ENCODE measurements around the gene ADARB1.

ADARB1 gene

DNA sequence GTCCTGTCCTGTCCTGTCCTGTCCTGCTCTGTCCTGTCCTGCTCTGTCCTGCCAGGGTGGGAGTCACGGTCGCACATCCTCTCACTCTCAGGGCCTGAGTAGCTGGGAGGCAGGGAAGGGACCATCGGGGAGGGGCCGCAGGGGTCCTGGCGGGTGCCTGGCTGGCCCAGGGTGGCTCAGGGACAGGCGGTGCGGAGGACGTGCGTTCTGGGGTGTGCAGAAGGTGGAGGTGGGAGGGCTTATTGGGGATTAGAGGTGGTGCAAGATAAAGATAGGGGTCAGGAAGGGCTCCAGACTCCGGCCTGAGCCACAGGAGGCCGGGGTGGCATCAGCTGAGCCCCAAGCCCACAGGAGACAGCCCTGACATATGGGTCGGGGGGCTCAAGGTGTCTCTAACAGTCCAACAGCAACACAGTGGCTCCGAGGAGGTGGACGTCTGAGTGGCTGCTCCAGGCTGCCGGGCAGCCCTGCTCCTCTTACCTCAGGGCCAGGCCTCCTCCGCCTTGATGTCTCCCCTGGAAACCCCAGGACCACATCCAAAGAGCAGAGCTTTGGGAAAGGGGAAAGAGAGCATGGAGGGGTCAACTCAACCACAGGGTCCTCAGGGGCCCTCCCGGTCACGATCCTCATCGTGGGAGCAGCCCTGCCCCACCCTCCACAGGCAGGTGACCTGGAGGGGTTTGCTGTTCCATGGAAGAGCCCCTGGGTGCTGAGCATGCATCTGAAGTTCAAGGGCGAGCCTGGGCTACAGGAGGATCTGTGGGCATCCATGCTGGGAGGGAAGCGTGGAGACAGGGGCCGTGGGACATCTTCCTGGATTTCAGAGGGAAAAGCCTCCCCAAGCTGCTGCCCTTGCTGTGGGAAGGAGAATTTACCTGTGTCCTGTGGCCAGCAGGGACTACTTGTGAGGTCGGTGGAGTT is 39.6 kb upstream of the ADARB1 start:
- H2AFZ ChIP-seq (ENCODE audit: low read length): no peak overlapping the region
- no peaks in the 10 kb centered on the region for H4K20me1 ChIP-seq (ENCODE audit: insufficient read depth, low read length)
- no peaks in the 10 kb centered on the region for H3F3A ChIP-seq (ENCODE audit: insufficient read depth, low read length)
- no peaks in the 10 kb centered on the region for H3K9me2 ChIP-seq (ENCODE audit: low read depth, low read length)
- no peak overlapping the region for H3K4me3 ChIP-seq (ENCODE audit: low read depth, low read length, poor library complexity, severe bottlenecking)
- peaks cover 9% of the 10 kb centered on the region; the same call in 1 of the 2 replicates for H3K9me3 ChIP-seq (ENCODE audit: low read length)
- no peak overlapping the region for H3K27ac ChIP-seq (ENCODE audit: low read depth, low read length, poor library complexity, severe bottlenecking)
- H3K9ac ChIP-seq (ENCODE audit: low read length): no peak overlapping the region
- no peaks in the 10 kb centered on the region for H3K4me1 ChIP-seq (ENCODE audit: insufficient read depth, low read length, severe bottlenecking)
- no peaks in the 10 kb centered on the region for H3K79me2 ChIP-seq (ENCODE audit: insufficient read depth, low read length)
- no peak overlapping the region for H3K4me2 ChIP-seq (ENCODE audit: low read length)
- no peak for TF ChIP-seq EZH2 (IDR thresholded peaks at IDR 0.05; ENCODE audit: borderline replicate concordance, low read length)
- TF ChIP-seq, protein P1, sequence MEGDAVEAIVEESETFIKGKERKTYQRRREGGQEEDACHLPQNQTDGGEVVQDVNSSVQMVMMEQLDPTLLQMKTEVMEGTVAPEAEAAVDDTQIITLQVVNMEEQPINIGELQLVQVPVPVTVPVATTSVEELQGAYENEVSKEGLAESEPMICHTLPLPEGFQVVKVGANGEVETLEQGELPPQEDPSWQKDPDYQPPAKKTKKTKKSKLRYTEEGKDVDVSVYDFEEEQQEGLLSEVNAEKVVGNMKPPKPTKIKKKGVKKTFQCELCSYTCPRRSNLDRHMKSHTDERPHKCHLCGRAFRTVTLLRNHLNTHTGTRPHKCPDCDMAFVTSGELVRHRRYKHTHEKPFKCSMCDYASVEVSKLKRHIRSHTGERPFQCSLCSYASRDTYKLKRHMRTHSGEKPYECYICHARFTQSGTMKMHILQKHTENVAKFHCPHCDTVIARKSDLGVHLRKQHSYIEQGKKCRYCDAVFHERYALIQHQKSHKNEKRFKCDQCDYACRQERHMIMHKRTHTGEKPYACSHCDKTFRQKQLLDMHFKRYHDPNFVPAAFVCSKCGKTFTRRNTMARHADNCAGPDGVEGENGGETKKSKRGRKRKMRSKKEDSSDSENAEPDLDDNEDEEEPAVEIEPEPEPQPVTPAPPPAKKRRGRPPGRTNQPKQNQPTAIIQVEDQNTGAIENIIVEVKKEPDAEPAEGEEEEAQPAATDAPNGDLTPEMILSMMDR (IDR thresholded peaks at IDR 0.05; ENCODE audit: low read length): no peak
- H3K36me3 ChIP-seq (ENCODE audit: insufficient read depth, low read length): no peaks in the 10 kb centered on the region
- H3K27me3 ChIP-seq (ENCODE audit: insufficient read depth, low read length): no peaks in the 10 kb centered on the region; the same call in 1 of the 2 replicates

DNA sequence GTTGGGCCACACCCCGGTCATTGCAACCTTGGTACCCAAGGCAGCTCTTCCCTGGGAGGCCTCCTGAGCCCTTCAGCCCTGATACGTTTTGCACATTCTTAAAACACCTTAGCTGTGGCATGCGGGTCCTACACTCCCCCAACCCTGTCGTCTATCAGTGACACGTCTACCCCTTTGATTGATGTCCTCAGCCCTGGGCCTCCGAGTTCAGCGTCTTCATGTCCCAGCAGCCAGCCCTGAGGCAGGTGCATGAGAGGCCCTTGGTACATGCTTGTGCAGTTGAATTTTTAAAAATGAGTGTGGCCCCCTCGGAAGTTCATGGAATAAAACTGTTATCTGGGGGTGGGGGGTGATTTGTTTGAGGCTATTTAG is 38.9 kb upstream of the ADARB1 start:
- no peaks in the 10 kb centered on the region for H3K9me2 ChIP-seq (ENCODE audit: low read depth, low read length)
- no peak overlapping the region for H3K27ac ChIP-seq (ENCODE audit: low read depth, low read length, poor library complexity, severe bottlenecking)
- no peaks in the 10 kb centered on the region for H3F3A ChIP-seq (ENCODE audit: insufficient read depth, low read length)
- H3K4me3 ChIP-seq (ENCODE audit: low read depth, low read length, poor library complexity, severe bottlenecking): no peak overlapping the region
- H3K9me3 ChIP-seq (ENCODE audit: low read length): peaks cover 9% of the 10 kb centered on the region; the same call in 1 of the 2 replicates
- H3K4me1 ChIP-seq (ENCODE audit: insufficient read depth, low read length, severe bottlenecking): no peaks in the 10 kb centered on the region
- H4K20me1 ChIP-seq (ENCODE audit: insufficient read depth, low read length): no peaks in the 10 kb centered on the region
- no peak overlapping the region for H3K4me2 ChIP-seq (ENCODE audit: low read length)
- H2AFZ ChIP-seq (ENCODE audit: low read length): no peak overlapping the region
- H3K36me3 ChIP-seq (ENCODE audit: insufficient read depth, low read length): no peaks in the 10 kb centered on the region
- no peak overlapping the region for H3K9ac ChIP-seq (ENCODE audit: low read length)
- TF ChIP-seq, protein P1 (IDR thresholded peaks at IDR 0.05; ENCODE audit: low read length): no peak
- no peak for TF ChIP-seq EZH2 (IDR thresholded peaks at IDR 0.05; ENCODE audit: borderline replicate concordance, low read length)
- no peaks in the 10 kb centered on the region; the same call in 1 of the 2 replicates for H3K27me3 ChIP-seq (ENCODE audit: insufficient read depth, low read length)
- H3K79me2 ChIP-seq (ENCODE audit: insufficient read depth, low read length): no peaks in the 10 kb centered on the region

DNA sequence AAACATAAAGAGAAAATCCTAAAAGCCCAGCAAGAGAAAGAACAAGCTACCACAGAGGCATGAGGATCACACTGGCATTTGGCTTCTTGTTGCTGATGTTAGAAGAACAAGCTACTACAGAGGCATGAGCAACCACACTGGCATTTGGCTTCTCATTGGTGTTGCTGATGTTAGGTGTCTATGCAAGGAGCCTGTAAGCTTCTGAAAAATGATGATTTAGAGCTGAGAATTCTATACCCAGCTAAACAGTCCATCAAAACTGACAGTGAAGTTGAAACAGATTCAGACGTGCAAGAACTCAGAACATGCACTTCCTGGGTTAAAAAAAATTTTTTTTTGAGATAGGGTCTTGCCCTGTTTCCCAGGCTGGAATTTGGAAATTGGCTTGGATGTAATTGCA is 37.8 kb upstream of the ADARB1 start:
- no peaks in the 10 kb centered on the region for H3K4me1 ChIP-seq (ENCODE audit: insufficient read depth, low read length, severe bottlenecking)

More for the DNA sequence above, 37.8 kb upstream of the ADARB1 start:
- no peak overlapping the region for H3K4me2 ChIP-seq (ENCODE audit: low read length)
- H3F3A ChIP-seq (ENCODE audit: insufficient read depth, low read length): no peaks in the 10 kb centered on the region
- H3K9ac ChIP-seq (ENCODE audit: low read length): no peak overlapping the region
- no peaks in the 10 kb centered on the region; the same call in 1 of the 2 replicates for H3K27me3 ChIP-seq (ENCODE audit: insufficient read depth, low read length)
- H3K9me3 ChIP-seq (ENCODE audit: low read length): peaks cover 9% of the 10 kb centered on the region; the same call in 1 of the 2 replicates
- H4K20me1 ChIP-seq (ENCODE audit: insufficient read depth, low read length): no peaks in the 10 kb centered on the region
- no peak overlapping the region for H3K27ac ChIP-seq (ENCODE audit: low read depth, low read length, poor library complexity, severe bottlenecking)
- H2AFZ ChIP-seq (ENCODE audit: low read length): no peak overlapping the region
- H3K4me3 ChIP-seq (ENCODE audit: low read depth, low read length, poor library complexity, severe bottlenecking): no peak overlapping the region
- TF ChIP-seq, protein P1 (IDR thresholded peaks at IDR 0.05; ENCODE audit: low read length): no peak
- no peak for TF ChIP-seq EZH2 (IDR thresholded peaks at IDR 0.05; ENCODE audit: borderline replicate concordance, low read length)
- H3K9me2 ChIP-seq (ENCODE audit: low read depth, low read length): no peaks in the 10 kb centered on the region
- no peaks in the 10 kb centered on the region for H3K36me3 ChIP-seq (ENCODE audit: insufficient read depth, low read length)
- H3K79me2 ChIP-seq (ENCODE audit: insufficient read depth, low read length): no peaks in the 10 kb centered on the region

Data from OCI-LY1 (cell line).